BJ (cell line): ENCODE measurements around the gene EMP3. TPM values are rescaled to one million over a fixed set of nuclear protein-coding genes. Genes with fewer than 3 reads are reported as not detected.
"Not testable (repeated sequence)": the region's sequence is repeated elsewhere in the genome, so short reads cannot be mapped to it uniquely, and the experiment has no call there.

Source experiments
- CTCF ChIA-PET: fragments of 350-600 bp; formaldehyde crosslinking; extraction: SDS; loops from one replicate; lab custom pipeline; 2021; ENCODE audit warnings: antibody characterized with exemption, inconsistent platforms; lab: Yijun Ruan, JAX
- POLR2A ChIA-PET: fragments of 300-600 bp; sonication (Branson Sonifier 250); formaldehyde crosslinking; extraction: SDS; loops from one replicate; lab custom pipeline; 2021; ENCODE audit warnings: antibody characterized with exemption; lab: Charles Lee
- DNase-seq: peaks from one replicate; pipeline ENCODE4 v3.0.0-alpha.2; 2011; ENCODE audit warnings: low read depth
- H3K27me3 ChIP-seq: 2 replicates; pipeline ENCODE4 v1.6.0; 2011; ENCODE audit warnings: low read length; ENCODE audit not compliant: control insufficient read depth, insufficient read depth
- H3K36me3 ChIP-seq: 2 replicates; pipeline ENCODE4 v1.5.1; 2011; ENCODE audit warnings: low read length; ENCODE audit not compliant: control insufficient read depth, insufficient read depth
- H3K4me3 ChIP-seq: 2 replicates; pipeline ENCODE4 v1.5.1; 2011; ENCODE audit warnings: low read depth, mild to moderate bottlenecking, control low read depth, low read length
- CTCF ChIP-seq: IDR thresholded peaks from 2 replicates; pipeline ENCODE4 v1.5.1; 2011; ENCODE audit warnings: low read depth, mild to moderate bottlenecking, control low read depth, inconsistent platforms, low read length, moderate library complexity; ENCODE audit not compliant: insufficient read depth
- polyA plus RNA-seq: library from polyadenylated mRNA; depleted of rRNA; stranded (reverse); fragments of >200 nt; gene quantifications from 2 replicates; pipeline ENCODE4 v1.2.3, GENCODE V29; 2011

EMP3 gene
- polyA plus RNA-seq, 1 experiment = 472 TPM

GRCh38 chr19:48303367-48303766 is 22.0 kb upstream of the EMP3 start:
- no peaks in the 10 kb centered on the region for H3K36me3 ChIP-seq
- peaks cover 5% of the 10 kb centered on the region for H3K27me3 ChIP-seq
- ChIA-PET CTCF (no interaction called here), POLR2A (no interaction called here)
- TF ChIP-seq CTCF = no peak
- H3K4me3 ChIP-seq = no peak overlapping the region
- no peak for DNase-seq

DNA sequence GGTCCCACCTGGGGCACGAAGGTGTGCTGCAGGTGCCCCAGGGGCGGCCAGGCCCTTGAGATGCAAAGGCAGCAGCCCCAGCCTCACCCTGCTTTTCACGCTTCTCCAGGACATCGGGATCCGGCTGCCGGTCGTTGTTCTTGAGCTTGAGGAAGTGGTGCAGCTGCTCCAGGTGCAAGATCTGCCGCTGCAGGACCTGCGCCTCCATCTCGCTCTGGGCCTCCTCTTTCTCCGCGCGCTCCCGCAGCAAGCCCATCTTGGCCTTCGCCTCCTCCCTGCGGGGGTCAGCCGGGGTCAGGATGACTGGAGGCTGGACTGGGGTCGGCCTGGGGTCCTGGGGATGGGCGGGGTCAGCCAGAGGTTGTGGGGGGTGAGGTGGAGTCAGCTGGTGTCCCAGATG is 21.5 kb upstream of the EMP3 start:
- ChIA-PET CTCF (no interaction called here), POLR2A (no interaction called here)
- H3K27me3 ChIP-seq = peaks cover 5% of the 10 kb centered on the region
- no peaks in the 10 kb centered on the region for H3K36me3 ChIP-seq
- no peak overlapping the region for H3K4me3 ChIP-seq
- TF ChIP-seq CTCF = no peak
- no peak for DNase-seq

GRCh38 chr19:48308631-48309586 is 16.4 kb upstream of the EMP3 start:
- peaks cover 4% of the 10 kb centered on the region for H3K27me3 ChIP-seq
- ChIA-PET CTCF (interaction anchor here (0.6 to 2.9 kb wide), 11 partner anchors 8 to 308 kb away, joined by 3 to 12 read pairs (median 5); no protein-coding TSS in a partner anchor), POLR2A (no interaction called here)
- no peaks in the 10 kb centered on the region for H3K36me3 ChIP-seq
- TF ChIP-seq CTCF = peak; percentile 49
- H3K4me3 ChIP-seq = no peak overlapping the region
- no peak for DNase-seq

DNA sequence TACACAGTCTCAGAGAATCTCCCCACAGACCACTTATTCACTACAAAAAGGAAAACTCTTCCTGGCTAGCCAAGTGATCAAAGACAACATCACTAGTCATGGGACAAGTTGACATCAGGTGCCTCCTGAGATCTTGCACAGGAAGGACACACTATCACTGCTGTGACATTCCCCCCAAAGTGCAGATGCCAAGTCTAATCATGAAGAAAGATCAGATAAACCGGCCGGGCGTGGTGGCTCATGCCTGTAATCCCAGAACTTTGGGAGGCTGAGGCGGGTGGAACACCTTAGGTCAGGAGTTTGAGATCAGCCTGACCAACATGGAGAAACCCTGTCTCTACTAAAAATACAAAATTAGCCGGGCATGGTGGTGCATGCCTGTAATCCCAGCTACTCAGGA is 15.6 kb upstream of the EMP3 start:
- H3K36me3 ChIP-seq, DNase-seq, POLR2A ChIA-PET, H3K4me3 ChIP-seq, H3K27me3 ChIP-seq: not testable (repeated sequence)
- CTCF ChIA-PET = interaction anchor here (0.8 to 2.2 kb wide), 5 partner anchors 8 to 123 kb away, joined by 4 to 10 read pairs (median 8); no protein-coding TSS in a partner anchor

- Histone ChIP-seq H3K4me3 (no peak overlapping the region), H3K36me3 (no peaks in the 10 kb centered on the region), H3K27me3 (no peaks in the 10 kb centered on the region)
- POLR2A ChIA-PET = no interaction called here
- CTCF ChIA-PET = interaction anchor here (1.3 kb wide), 1 partner anchor 11 kb away, joined by 3 read pairs; no protein-coding TSS in a partner anchor
- no peak for DNase-seq
- no peak for TF ChIP-seq CTCF
Observed at GRCh38 chr19:48310227-48310626, 15.1 kb upstream of the EMP3 start.
